Sigmoid colon (tissue), 7 donors: Measurements from ENCODE around the gene PCSK5. TPM values are rescaled to one million over a fixed set of nuclear protein-coding genes. Genes with fewer than 3 reads are reported as not detected.

Source experiments
- DNase-seq: peaks from one replicate; pipeline ENCODE4 v3.0.0-alpha.2; 2019
- H3K27ac ChIP-seq, 4 donors: fragments of 200-600 bp; sonication (generic); one replicate each; pipeline ENCODE4 v1.5.1; 2016 to 2019; ENCODE audit warnings: mild to moderate bottlenecking in 1 of 4
- H3K27me3 ChIP-seq, 3 donors: fragments of 200-600 bp; sonication (generic); one replicate each; pipeline ENCODE4 v1.5.1; 2019; ENCODE audit warnings: mild to moderate bottlenecking in 1 of 3
- H3K36me3 ChIP-seq, 4 donors: fragments of 200-600 bp; sonication (generic); one replicate each; pipeline ENCODE4 v1.5.1; 2016 to 2019
- H3K4me1 ChIP-seq, 4 donors: fragments of 200-600 bp; sonication (generic); one replicate each; pipeline ENCODE4 v1.5.1; 2017 to 2019
- H3K4me3 ChIP-seq, 4 donors: fragments of 200-600 bp; sonication (generic); one replicate each; pipeline ENCODE4 v1.5.1; 2017 to 2019; ENCODE audit warnings: mild to moderate bottlenecking in 2 of 4, moderate library complexity in 1 of 4
- H3K9me3 ChIP-seq, 4 donors: fragments of 200-600 bp in 3 of 4; sonication (generic) in 3 of 4; one replicate each; pipeline versions ENCODE4 v1.5.1 to v1.6.1; 2013 to 2019
- EP300 ChIP-seq, 4 donors: sonication (generic); formaldehyde crosslinking; IDR thresholded peaks; one replicate each; pipeline ENCODE4 v1.6.1; 2017; ENCODE audit warnings: antibody characterized with exemption in 4 of 4
- POLR2A ChIP-seq, 2 donors: fragments of 450-650 bp; IDR thresholded peaks; one replicate each; pipeline ENCODE4 v1.6.1; 2016; ENCODE audit warnings: antibody characterized with exemption in 2 of 2, mild to moderate bottlenecking in 2 of 2, moderate library complexity in 2 of 2
- POLR2AphosphoS5 ChIP-seq, 4 donors: sonication (generic); formaldehyde crosslinking; IDR thresholded peaks; one replicate each; pipeline ENCODE4 v1.6.1; 2017; ENCODE audit warnings: antibody characterized with exemption in 4 of 4
- WGBS, 2 donors: extraction: QIAGEN DNeasy Blood & Tissue Kit; methylation state at CpG; one replicate each; pipeline ENCODE4 v1.1.7; 2013; 5-methylcytosine and 5-hydroxymethylcytosine counted together
- intact Hi-C: fragments of 100-400 bp; cut with DNase I; formaldehyde crosslinking; loops from one replicate; pipeline ENCODE4 v1.15.1; 2023
- polyA plus RNA-seq, 3 donors: library from polyadenylated mRNA; stranded (reverse); fragments of 200-250 nt; gene quantifications; one replicate each; pipeline ENCODE4 v1.2.3, GENCODE V29; 2013
- total RNA-seq, 4 donors: library from RNA; depleted of rRNA; stranded (reverse); fragments of >200 nt; gene quantifications; one replicate each; pipeline ENCODE4 v1.1.0, GENCODE V29; 2016
- TF ChIP-seq, protein P1 (sequence below), 4 experiments: fragments of 450-650 bp in 3 of 4; fragments of 200-600 bp in 1 of 4; IDR thresholded peaks; one replicate each; pipeline ENCODE4 v1.5.1; 2016 to 2019; ENCODE audit warnings: antibody characterized with exemption in 4 of 4, mild to moderate bottlenecking in 3 of 4, moderate library complexity in 2 of 4
- donor health status: healthy with polysubstance abuse.
- donor health status: Bipolar disorder and iron deficiency.
- donor health status: healthy.

Gene PCSK5
- total and polyA plus RNA-seq, 7 donors: 2.4 to 23.5 (median 8.4) TPM

- Histone ChIP-seq H3K36me3 (no peaks in the 10 kb centered on the region), H3K4me3 (no peak overlapping the region), H3K9me3 (no peaks in the 10 kb centered on the region), H3K27me3 (no peaks in the 10 kb centered on the region), H3K27ac (no peak overlapping the region), H3K4me1 (no peaks in the 10 kb centered on the region)
- 58 to 72% methylated on average over 4 of the region's 4 CpGs for WGBS, 2 donors
- intact Hi-C loops: no loop called here
- TF ChIP-seq, protein P1, sequence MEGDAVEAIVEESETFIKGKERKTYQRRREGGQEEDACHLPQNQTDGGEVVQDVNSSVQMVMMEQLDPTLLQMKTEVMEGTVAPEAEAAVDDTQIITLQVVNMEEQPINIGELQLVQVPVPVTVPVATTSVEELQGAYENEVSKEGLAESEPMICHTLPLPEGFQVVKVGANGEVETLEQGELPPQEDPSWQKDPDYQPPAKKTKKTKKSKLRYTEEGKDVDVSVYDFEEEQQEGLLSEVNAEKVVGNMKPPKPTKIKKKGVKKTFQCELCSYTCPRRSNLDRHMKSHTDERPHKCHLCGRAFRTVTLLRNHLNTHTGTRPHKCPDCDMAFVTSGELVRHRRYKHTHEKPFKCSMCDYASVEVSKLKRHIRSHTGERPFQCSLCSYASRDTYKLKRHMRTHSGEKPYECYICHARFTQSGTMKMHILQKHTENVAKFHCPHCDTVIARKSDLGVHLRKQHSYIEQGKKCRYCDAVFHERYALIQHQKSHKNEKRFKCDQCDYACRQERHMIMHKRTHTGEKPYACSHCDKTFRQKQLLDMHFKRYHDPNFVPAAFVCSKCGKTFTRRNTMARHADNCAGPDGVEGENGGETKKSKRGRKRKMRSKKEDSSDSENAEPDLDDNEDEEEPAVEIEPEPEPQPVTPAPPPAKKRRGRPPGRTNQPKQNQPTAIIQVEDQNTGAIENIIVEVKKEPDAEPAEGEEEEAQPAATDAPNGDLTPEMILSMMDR (IDR thresholded peaks at IDR 0.05): no peak
- TF ChIP-seq POLR2AphosphoS5 (IDR thresholded peaks at IDR 0.05): no peak
- TF ChIP-seq EP300 (IDR thresholded peaks at IDR 0.05): no peak
- TF ChIP-seq POLR2A (IDR thresholded peaks at IDR 0.05): no peak
- no peak for DNase-seq
These were observed 461.6 kb downstream of the PCSK5 start for GRCh38 chr9:76352026-76352620.

- DNase-seq: no peak
- no peaks in the 10 kb centered on the region for H3K27me3 ChIP-seq
- WGBS, 2 donors: 77 to 82% methylated on average over 5 of the region's 5 CpGs
- H3K36me3 ChIP-seq: no peaks in the 10 kb centered on the region
- H3K4me3 ChIP-seq: no peak overlapping the region
- H3K4me1 ChIP-seq: no peaks in the 10 kb centered on the region
- intact Hi-C loops: no loop called here
- no peak overlapping the region for H3K27ac ChIP-seq
- TF ChIP-seq POLR2AphosphoS5 (IDR thresholded peaks at IDR 0.05): no peak
- no peak for TF ChIP-seq EP300 (IDR thresholded peaks at IDR 0.05)
- TF ChIP-seq, protein P1 (IDR thresholded peaks at IDR 0.05): no peak
- TF ChIP-seq POLR2A (IDR thresholded peaks at IDR 0.05): no peak
- H3K9me3 ChIP-seq: no peaks in the 10 kb centered on the region
These were observed 462.8 kb downstream of the PCSK5 start for GRCh38 chr9:76353280-76353679.

- Histone ChIP-seq H3K4me3 (no peak overlapping the region), H3K27me3 (no peaks in the 10 kb centered on the region), H3K27ac (no peak overlapping the region), H3K4me1 (no peaks in the 10 kb centered on the region), H3K36me3 (no peaks in the 10 kb centered on the region), H3K9me3 (no peaks in the 10 kb centered on the region)
- TF ChIP-seq, protein P1 (IDR thresholded peaks at IDR 0.05): no peak
- no peak for DNase-seq
- intact Hi-C loops: no loop called here
- WGBS, 2 donors: 79 to 98% methylated on average over 3 of the region's 3 CpGs
These were observed 463.7 kb downstream of the PCSK5 start for GRCh38 chr9:76354221-76354620.

GRCh38 chr9:76355886-76356285 lies 465.4 kb downstream of the PCSK5 start:
- no peak overlapping the region for H3K4me3 ChIP-seq
- H3K36me3 ChIP-seq: no peaks in the 10 kb centered on the region
- TF ChIP-seq EP300 (IDR thresholded peaks at IDR 0.05): no peak
- TF ChIP-seq POLR2A (IDR thresholded peaks at IDR 0.05): no peak
- TF ChIP-seq POLR2AphosphoS5 (IDR thresholded peaks at IDR 0.05): no peak
- TF ChIP-seq, protein P1 (IDR thresholded peaks at IDR 0.05): no peak
- intact Hi-C loops: no loop called here
- no peak overlapping the region for H3K27ac ChIP-seq
- H3K9me3 ChIP-seq: no peaks in the 10 kb centered on the region
- no peaks in the 10 kb centered on the region for H3K27me3 ChIP-seq
- WGBS, 2 donors: 88% methylated on average over 6 of the region's 6 CpGs
- no peaks in the 10 kb centered on the region for H3K4me1 ChIP-seq
- no peak for DNase-seq

DNA sequence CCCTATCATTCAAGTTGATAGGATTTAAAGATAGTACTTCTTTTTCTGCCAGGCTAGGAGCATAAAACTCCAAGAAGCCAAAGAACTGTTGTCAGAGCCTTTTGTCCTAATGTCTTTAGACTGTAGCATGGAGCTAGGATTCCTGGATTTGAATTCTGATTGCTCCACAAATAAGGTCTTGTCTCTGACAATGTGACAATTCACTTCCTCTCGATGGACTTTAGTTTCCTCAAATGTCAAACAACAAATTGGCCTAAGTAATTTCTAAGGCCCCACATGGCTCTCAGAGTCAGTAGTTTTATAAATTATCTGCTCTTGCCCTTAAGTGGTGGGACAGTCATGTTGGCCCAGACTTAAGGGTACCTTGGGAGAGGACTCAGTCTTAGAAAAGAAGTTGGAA lies 467.1 kb downstream of the PCSK5 start:
- no peaks in the 10 kb centered on the region for H3K4me1 ChIP-seq
- TF ChIP-seq, protein P1 (IDR thresholded peaks at IDR 0.05): no peak
- TF ChIP-seq EP300 (IDR thresholded peaks at IDR 0.05): no peak
- TF ChIP-seq POLR2A (IDR thresholded peaks at IDR 0.05): no peak
- no peak for DNase-seq
- no peaks in the 10 kb centered on the region for H3K27me3 ChIP-seq
- no peaks in the 10 kb centered on the region for H3K9me3 ChIP-seq
- intact Hi-C loops: no loop called here
- no peaks in the 10 kb centered on the region for H3K36me3 ChIP-seq
- H3K4me3 ChIP-seq: no peak overlapping the region
- WGBS, 2 donors: 79 to 89% methylated on average over 1 of the region's 1 CpG
- H3K27ac ChIP-seq: no peak overlapping the region
